Urothelium cell line (cell line): ENCODE results near the gene CELF5.
"Not testable (repeated sequence)": the region's sequence is repeated elsewhere in the genome, so short reads cannot be mapped to it uniquely, and the experiment has no call there.

Experiments used
- DNase-seq: peaks from one replicate; pipeline ENCODE4 v3.0.0; 2011; ENCODE audit warnings: low spot score, mixed read lengths
- FAIRE-seq: peaks from 2 replicates; lab custom pipeline; 2011; peaks lifted over from hg19 to GRCh38; lab: Jason Lieb, UNC

Gene CELF5

DNA sequence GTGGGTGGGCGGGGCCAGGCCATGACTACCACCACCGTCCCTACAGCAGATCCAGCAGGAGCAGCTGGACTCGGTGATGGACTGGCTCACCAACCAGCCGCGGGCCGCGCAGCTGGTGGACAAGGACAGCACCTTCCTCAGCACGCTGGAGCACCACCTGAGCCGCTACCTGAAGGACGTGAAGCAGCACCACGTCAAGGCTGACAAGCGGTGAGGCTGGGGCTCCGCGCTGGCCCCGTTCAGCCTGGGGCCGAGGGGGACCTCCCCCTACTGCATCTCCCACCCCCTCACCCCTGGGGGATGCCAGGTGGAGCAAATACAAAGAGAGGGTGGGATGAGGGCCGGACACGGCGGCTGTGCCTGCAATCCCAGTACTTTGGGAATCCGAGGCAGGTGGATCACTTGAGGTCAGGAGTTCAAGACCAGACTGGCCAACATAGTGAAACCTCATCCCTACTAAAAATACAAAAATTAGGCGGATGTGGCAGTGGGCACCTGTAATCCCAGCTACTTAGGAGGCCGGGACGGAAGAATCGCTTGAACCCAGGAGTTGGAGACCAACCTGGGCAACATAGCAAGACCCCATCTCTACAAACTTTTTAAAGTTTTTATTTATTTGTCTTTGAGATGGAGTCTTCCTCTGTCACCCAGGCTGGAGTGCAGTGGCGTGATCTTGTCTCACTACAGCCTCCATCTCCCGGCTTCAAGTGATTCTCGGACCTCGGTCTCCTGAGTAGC, 18.1 kb upstream of the CELF5 start:
- FAIRE-seq (no peak), DNase-seq (no peak)

GRCh38 chr19:3207461-3208242, 16.8 kb upstream of the CELF5 start:
- no peak for DNase-seq
- FAIRE-seq = no peak

DNA sequence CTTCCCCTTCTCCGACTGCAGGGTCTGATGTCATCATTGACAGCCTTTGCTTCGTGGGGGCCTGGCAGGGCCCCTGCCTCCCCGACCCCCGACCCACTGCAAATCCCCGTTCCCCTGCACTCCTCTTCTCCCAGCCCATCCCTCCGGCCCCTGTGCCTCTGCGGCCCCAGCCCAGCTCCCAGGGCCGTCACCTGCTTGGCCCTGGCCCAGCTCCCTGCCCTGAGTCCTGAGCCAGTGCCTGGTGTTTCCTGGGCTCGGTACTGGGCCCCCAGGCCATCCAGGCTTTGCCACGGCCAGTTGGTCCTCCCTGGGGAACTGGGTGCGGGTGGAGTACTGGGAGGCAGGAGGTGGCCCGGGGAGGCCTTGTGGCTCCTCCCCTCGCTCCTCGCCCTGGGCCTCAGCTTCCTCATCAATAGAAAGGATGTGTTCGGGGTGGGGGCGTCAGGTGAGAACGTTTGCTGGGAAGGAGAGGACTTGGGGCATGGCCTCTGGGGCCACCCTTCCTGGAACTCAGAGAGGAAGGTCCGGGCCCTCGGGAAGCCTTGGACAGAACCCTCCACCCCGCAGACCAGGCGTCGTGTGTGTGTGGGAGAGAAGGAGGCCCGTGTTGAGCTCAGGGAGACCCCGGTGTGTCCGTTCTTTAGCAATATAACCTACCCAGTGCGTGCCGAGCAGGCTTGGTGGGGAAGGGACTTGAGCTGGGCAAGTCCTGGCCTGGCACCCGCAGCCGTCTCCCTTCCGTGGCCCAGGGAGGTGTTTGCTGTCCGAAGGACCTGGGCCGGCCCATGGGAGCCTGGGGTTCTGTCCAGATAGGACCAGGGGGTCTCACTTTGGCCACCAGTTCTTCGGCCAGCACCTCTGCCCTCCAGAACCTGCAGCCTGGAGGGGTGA, 15.9 kb upstream of the CELF5 start:
- FAIRE-seq (no peak), DNase-seq (no peak)

DNA sequence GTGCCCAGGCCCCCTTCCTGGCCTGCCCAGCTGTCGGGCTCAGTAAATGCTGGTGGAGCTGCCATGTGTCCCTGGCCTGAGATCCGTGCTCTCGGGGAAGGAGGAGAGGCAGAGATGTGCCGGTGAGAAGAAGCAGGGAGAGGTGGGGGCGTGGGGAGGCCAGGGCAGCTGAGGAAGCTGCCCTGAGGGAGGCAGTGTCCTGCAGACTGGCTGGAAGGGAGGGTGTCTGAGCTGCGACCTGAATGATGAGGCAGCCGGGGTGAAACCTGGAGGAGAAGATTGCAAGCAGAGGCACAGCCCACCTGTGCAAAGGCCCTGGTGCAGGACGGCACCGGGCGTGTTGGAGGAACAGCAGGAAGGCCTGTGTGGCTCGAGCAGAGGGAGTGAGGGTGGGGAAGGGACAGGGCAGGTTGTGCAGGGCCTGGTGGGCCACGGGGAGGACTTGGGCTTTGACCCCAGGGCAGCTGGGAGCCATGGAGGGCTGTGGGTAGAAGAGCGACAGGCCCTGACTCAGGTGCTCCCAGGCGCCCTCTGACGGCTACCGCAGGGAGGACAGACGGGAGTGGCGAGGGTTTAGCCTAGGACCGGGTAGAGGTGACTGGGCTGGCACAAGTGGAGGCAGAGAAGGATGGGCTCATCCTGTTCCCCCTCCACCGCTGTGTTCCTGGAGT, 14.0 kb upstream of the CELF5 start:
- FAIRE-seq (no peak), DNase-seq (peak; percentile 67)

- no peak for FAIRE-seq
Observed at GRCh38 chr19:3211191-3211590, 13.3 kb upstream of the CELF5 start.

DNA sequence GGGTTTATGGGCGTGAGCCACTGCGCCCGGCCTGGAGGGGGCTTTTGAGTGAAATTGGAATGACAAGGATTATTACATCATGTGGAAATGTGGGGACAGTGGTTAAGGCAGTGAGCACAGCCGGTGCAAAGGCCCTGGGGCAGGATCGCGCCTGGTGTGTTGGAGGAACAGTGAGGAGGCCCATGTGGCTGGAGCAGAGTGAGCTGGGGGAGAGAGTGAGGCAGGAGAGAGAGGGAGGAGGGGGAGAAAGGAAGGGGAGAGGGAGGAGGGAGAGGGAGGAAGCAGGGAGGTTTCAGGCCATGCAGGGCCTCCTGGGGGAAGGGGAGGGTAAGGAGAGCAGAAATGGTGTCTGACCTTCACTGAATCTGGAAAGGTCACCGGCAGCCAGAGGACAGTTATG, 11.3 kb upstream of the CELF5 start:
- DNase-seq = no peak
- no peak for FAIRE-seq

More at GRCh38 chr19:3211191-3211590, 13.3 kb upstream of the CELF5 start:
- no peak for DNase-seq

GRCh38 chr19:3216874-3217273, 7.6 kb upstream of the CELF5 start:
- FAIRE-seq (no peak), DNase-seq (no peak)

DNA sequence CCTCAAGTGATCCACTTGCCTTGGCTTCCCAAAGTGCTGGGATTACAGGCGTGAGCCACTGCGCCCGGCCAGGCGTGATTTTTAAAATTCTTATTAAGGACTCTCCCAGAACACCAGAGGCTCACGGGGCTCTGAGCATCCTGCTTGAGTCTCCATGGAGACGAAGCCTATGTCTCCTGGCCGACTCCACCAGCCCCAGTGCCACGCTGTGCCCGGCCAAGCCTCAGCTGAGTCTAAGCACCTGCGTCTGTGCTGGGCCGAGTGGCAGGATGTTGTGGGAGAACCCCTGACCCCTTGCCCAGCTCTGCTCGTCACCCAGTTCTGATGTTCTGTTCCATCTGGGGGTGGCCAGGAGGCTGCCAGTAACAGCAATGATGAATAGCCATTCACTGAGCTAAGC, 3.9 kb upstream of the CELF5 start:
- FAIRE-seq (no peak), DNase-seq (no peak)

- not testable (repeated sequence) for DNase-seq, FAIRE-seq
Observed at GRCh38 chr19:3221576-3221975, 2.9 kb upstream of the CELF5 start.

- FAIRE-seq (no peak), DNase-seq (no peak)
Observed at GRCh38 chr19:3222709-3223108, 1.8 kb upstream of the CELF5 start.

- DNase-seq (no peak), FAIRE-seq (no peak)
Observed at GRCh38 chr19:3225169-3225485, 666 bp downstream of the CELF5 start.

DNA sequence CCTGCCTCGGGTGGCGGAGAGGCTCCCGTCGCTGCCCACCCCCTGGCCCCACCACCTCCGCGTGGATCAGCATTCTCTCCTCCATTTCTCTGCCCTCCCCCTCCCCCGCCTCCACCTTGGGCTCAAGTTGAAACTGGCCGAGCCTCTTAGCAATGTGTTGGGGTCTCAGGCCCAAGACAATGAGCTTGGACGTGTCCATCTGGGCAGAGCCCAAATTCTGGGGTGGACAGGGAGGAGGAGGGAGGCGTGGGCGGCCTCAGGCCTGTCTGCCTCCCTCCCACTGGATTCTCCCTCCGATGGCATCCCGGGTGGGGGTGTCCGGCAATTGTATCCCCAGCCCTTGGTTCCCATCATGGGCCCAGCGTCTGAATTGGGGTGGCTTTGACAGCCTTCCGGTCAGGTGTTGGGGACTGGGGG, 1.2 kb downstream of the CELF5 start:
- no peak for DNase-seq

GRCh38 chr19:3227054-3227626, 2.7 kb downstream of the CELF5 start:
- FAIRE-seq (no peak), DNase-seq (no peak)

More for the DNA sequence above, 1.2 kb downstream of the CELF5 start:
- no peak for FAIRE-seq

GRCh38 chr19:3229346-3229743, 4.9 kb downstream of the CELF5 start:
- FAIRE-seq = no peak
- DNase-seq = no peak

DNA sequence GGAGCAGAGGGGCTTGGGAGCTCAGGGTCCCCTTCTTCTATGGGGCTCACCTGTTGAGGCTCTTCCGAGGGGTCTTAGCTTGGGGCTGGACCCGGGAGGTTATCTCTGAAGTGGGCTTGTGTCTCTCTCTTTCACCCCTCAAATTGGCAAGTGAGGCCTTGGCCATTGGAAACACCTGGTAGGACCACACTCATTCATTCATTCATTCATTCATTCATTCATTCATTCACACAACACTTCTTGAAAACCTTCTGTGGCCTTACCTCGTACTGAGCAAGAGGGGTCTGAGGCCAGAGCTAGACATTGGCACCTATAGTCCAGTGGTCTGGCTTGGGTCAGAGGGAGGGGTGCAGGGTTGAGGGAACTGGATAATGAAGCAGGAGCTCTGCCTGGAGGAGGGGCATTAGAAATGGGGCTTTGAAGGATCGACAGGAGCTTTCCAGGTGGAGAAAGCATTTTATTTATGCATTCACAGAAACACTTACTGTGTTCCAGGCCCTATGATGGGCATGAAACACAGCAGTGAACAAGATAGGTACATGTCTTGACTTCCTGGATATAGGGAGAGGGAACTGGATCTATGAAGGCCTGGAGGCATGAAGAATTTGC, 5.5 kb downstream of the CELF5 start:
- DNase-seq (no peak), FAIRE-seq (no peak)

GRCh38 chr19:3231288-3231687, 6.8 kb downstream of the CELF5 start:
- no peak for DNase-seq
- FAIRE-seq = no peak

- no peak for FAIRE-seq
- no peak for DNase-seq
Observed at GRCh38 chr19:3233116-3233515, 8.7 kb downstream of the CELF5 start.

DNA sequence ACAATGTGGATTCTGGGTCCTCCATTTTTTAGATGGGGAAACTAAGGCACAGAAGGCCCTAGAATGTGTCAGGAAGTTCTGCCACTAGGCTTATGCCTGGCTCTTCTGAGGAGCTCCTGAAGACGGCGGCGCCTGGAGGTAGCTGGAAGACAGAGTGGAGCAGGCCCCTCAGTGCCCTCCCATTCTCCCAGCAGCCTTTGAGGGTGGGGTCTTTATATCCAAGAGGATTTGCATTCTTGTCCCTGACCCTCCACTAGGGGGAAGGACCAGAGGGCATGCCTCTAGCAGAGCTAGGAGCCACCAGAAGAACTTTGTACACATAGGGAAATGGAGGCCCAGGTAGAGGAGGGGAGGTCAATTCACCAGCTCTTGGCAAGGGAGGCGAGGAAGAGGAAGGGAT, 9.4 kb downstream of the CELF5 start:
- FAIRE-seq (no peak), DNase-seq (no peak)

GRCh38 chr19:3234800-3235199, 10.3 kb downstream of the CELF5 start:
- FAIRE-seq (no peak), DNase-seq (no peak)

- peak; percentile 95 for FAIRE-seq
- DNase-seq = not testable (repeated sequence)
Observed at GRCh38 chr19:3235604-3236003, 11.1 kb downstream of the CELF5 start.
